HG02852 (cell line): ENCODE data around the gene ROR1.
A peak's percentile ranks its signal among the peaks of the same experiment; 100 is the strongest.

Source experiments
- ATAC-seq: cut with Tn5 transposase; IDR thresholded peaks from one replicate; pipeline ENCODE4 v1.9.1; 2021; ENCODE audit warnings: mild to moderate bottlenecking, moderate library complexity; ENCODE audit not compliant: unreplicated experiment

Gene ROR1

GRCh38 chr1:64121766-64122385, 348.1 kb downstream of the ROR1 start:
- ATAC-seq = no peak

- no peak for ATAC-seq
Observed at GRCh38 chr1:64122588-64122987, 348.8 kb downstream of the ROR1 start.

GRCh38 chr1:64124704-64125440, 351.1 kb downstream of the ROR1 start:
- ATAC-seq = no peak

- no peak for ATAC-seq
Observed at GRCh38 chr1:64126581-64126980, 352.8 kb downstream of the ROR1 start.

GRCh38 chr1:64127297-64127696, 353.5 kb downstream of the ROR1 start:
- ATAC-seq = no peak

- no peak for ATAC-seq
Observed at GRCh38 chr1:64129701-64130100, 355.9 kb downstream of the ROR1 start.

- no peak for ATAC-seq
Observed at GRCh38 chr1:64131155-64131554, 357.3 kb downstream of the ROR1 start.

GRCh38 chr1:64133036-64133435, 359.2 kb downstream of the ROR1 start:
- no peak for ATAC-seq

GRCh38 chr1:64135462-64136223, 361.8 kb downstream of the ROR1 start:
- ATAC-seq = no peak

- no peak for ATAC-seq
Observed at GRCh38 chr1:64136296-64136695, 362.5 kb downstream of the ROR1 start.

- peak; percentile 82 for ATAC-seq
Observed at GRCh38 chr1:64136752-64137411, 363.1 kb downstream of the ROR1 start.

- ATAC-seq = no peak
Observed at GRCh38 chr1:64137412-64137803, 363.6 kb downstream of the ROR1 start.

GRCh38 chr1:64139877-64140276, 366.1 kb downstream of the ROR1 start:
- ATAC-seq = no peak

- no peak for ATAC-seq
Observed at GRCh38 chr1:64140596-64140995, 366.8 kb downstream of the ROR1 start.

GRCh38 chr1:64147045-64147724, 373.4 kb downstream of the ROR1 start:
- no peak for ATAC-seq

GRCh38 chr1:64147759-64148158, 373.9 kb downstream of the ROR1 start:
- ATAC-seq = no peak

GRCh38 chr1:64150266-64150665, 376.4 kb downstream of the ROR1 start:
- no peak for ATAC-seq

GRCh38 chr1:64150729-64151230, 377.0 kb downstream of the ROR1 start:
- ATAC-seq = no peak

GRCh38 chr1:64155278-64155677, 381.5 kb downstream of the ROR1 start:
- ATAC-seq = no peak

- ATAC-seq = no peak
Observed at GRCh38 chr1:64161357-64161941, 387.6 kb downstream of the ROR1 start.
